CD4-positive, alpha-beta T cell treated with Interleukin-6 for 4 hours (primary cell): ENCODE data around the gene NAPA.

Source experiments
- DNase-seq: peaks from one replicate; pipeline ENCODE4 v3.0.0-alpha.2; 2020; ENCODE audit warnings: mixed read lengths

The NAPA gene

GRCh38 chr19:47450478-47450877, 64.4 kb downstream of the NAPA start:
- no peak for DNase-seq

- DNase-seq = no peak
Observed at GRCh38 chr19:47448360-47448727, 66.5 kb downstream of the NAPA start.

- DNase-seq = peak; percentile 35
Observed at GRCh38 chr19:47447470-47448359, 67.1 kb downstream of the NAPA start.

GRCh38 chr19:47446534-47447469, 68.1 kb downstream of the NAPA start:
- peak; percentile 39 for DNase-seq

GRCh38 chr19:47445937-47446402, 68.9 kb downstream of the NAPA start:
- DNase-seq = peak; percentile 87

- DNase-seq = no peak
Observed at GRCh38 chr19:47445527-47445926, 69.3 kb downstream of the NAPA start.

- DNase-seq = peak; percentile 51
Observed at GRCh38 chr19:47444388-47444821, 70.5 kb downstream of the NAPA start.

GRCh38 chr19:47443331-47443730, 71.5 kb downstream of the NAPA start:
- no peak for DNase-seq

- no peak for DNase-seq
Observed at GRCh38 chr19:47438793-47439220, 76.1 kb downstream of the NAPA start.
